Thymus (tissue), 11 donors: ENCODE data around the gene MGLL. TPM values are rescaled to one million over a fixed set of nuclear protein-coding genes. Genes with fewer than 3 reads are reported as not detected.
A peak's percentile ranks its signal among the peaks of the same experiment; 100 is the strongest.

Experiments
- DNase-seq, 9 donors: peaks; one replicate each; pipeline ENCODE4 v3.0.0-alpha.2; 2013; ENCODE audit warnings: low spot score in 9 of 9, low read depth in 6 of 9, missing footprints in 1 of 9
- H3K27ac ChIP-seq, 2 donors: one replicate each; pipeline ENCODE4 v1.5.1; 2013; ENCODE audit warnings: control low read depth in 1 of 2, low read depth in 1 of 2, low read length in 1 of 2, mild to moderate bottlenecking in 1 of 2, moderate library complexity in 1 of 2
- H3K27me3 ChIP-seq, 2 donors: one replicate each; pipeline ENCODE4 v1.5.1; 2013; ENCODE audit warnings: low read length in 1 of 2; ENCODE audit not compliant: control insufficient read depth in 2 of 2, insufficient read depth in 1 of 2
- H3K36me3 ChIP-seq, 2 donors: one replicate each; pipeline ENCODE4 v1.5.1; 2013; ENCODE audit warnings: low read length in 1 of 2, mild to moderate bottlenecking in 1 of 2, moderate library complexity in 1 of 2; ENCODE audit not compliant: control insufficient read depth in 2 of 2, insufficient read depth in 2 of 2
- H3K4me1 ChIP-seq, 2 donors: one replicate each; pipeline ENCODE4 v1.5.1; 2013; ENCODE audit warnings: low read length in 2 of 2; ENCODE audit not compliant: control insufficient read depth in 2 of 2, insufficient read depth in 2 of 2
- H3K4me3 ChIP-seq, 2 donors: one replicate each; pipeline ENCODE4 v1.5.1; 2013; ENCODE audit warnings: low read length in 2 of 2, control low read depth in 1 of 2, mild to moderate bottlenecking in 1 of 2
- H3K9me3 ChIP-seq, 2 donors: one replicate each; pipeline ENCODE4 v1.5.1; 2013; ENCODE audit warnings: low read length in 1 of 2, mild to moderate bottlenecking in 1 of 2; ENCODE audit not compliant: control insufficient read depth in 2 of 2, insufficient read depth in 1 of 2
- WGBS: extraction: QIAGEN DNeasy Blood & Tissue Kit; methylation state at CpG from one replicate; pipeline ENCODE4 v1.1.7; 2013; 5-methylcytosine and 5-hydroxymethylcytosine counted together
- polyA plus RNA-seq: library from polyadenylated mRNA; stranded (reverse); fragments of 200-250 nt; gene quantifications from one replicate; pipeline ENCODE4 v1.2.3, GENCODE V29; 2013
- total RNA-seq: library from RNA; stranded (reverse); fragments of 120-200 nt; gene quantifications from one replicate; pipeline ENCODE4 v1.2.4, GENCODE V29; 2013
- donor health status: healthy.

MGLL gene
- total and polyA plus RNA-seq, 2 donors = 5.4 to 15.2 TPM

GRCh38 chr3:127671523-127672428 is 150.5 kb downstream of the MGLL start:
- Histone ChIP-seq H3K9me3 (no peaks in the 10 kb centered on the region), H3K4me3 (peak overlapping the region; percentile 74 to 90), H3K27ac (peak overlapping the region; percentile 92 to 96), H3K36me3 (peaks cover 9 to 21% of the 10 kb centered on the region in 2 donors), H3K27me3 (no peaks in the 10 kb centered on the region), H3K4me1 (peaks cover 10 to 26% of the 10 kb centered on the region in 2 donors)
- WGBS = 19% methylated on average over 44 of the region's 44 CpGs
- peak in 7 of 9 donors; percentile 47 to 85 (median 65) for DNase-seq

- 97% methylated on average over 20 of the region's 20 CpGs for WGBS
- Histone ChIP-seq H3K27ac (peak overlapping the region in 1 of 2 donors; percentile 92), H3K9me3 (no peaks in the 10 kb centered on the region), H3K27me3 (no peaks in the 10 kb centered on the region), H3K4me1 (peaks cover 10 to 26% of the 10 kb centered on the region in 2 donors), H3K4me3 (no peak overlapping the region), H3K36me3 (peaks cover 5 to 13% of the 10 kb centered on the region in 2 donors)
- DNase-seq = no peak
Observed at GRCh38 chr3:127670761-127671522, 151.4 kb downstream of the MGLL start.

- no peaks in the 10 kb centered on the region for H3K27me3 ChIP-seq
- H3K4me3 ChIP-seq = no peak overlapping the region
- 98% methylated on average over 7 of the region's 7 CpGs for WGBS
- no peak for DNase-seq
- peaks cover 10 to 26% of the 10 kb centered on the region in 2 donors for H3K4me1 ChIP-seq
- H3K27ac ChIP-seq = no peak overlapping the region
- H3K36me3 ChIP-seq = peaks cover 3 to 9% of the 10 kb centered on the region in 2 donors
- H3K9me3 ChIP-seq = no peaks in the 10 kb centered on the region
Observed at GRCh38 chr3:127670229-127670559, 152.1 kb downstream of the MGLL start.

- Histone ChIP-seq H3K4me3 (no peak overlapping the region), H3K36me3 (peaks cover 0 to 6% of the 10 kb centered on the region in 2 donors), H3K27me3 (no peaks in the 10 kb centered on the region), H3K27ac (no peak overlapping the region), H3K4me1 (peaks cover 10 to 26% of the 10 kb centered on the region in 2 donors), H3K9me3 (no peaks in the 10 kb centered on the region)
- WGBS = 97% methylated on average over 14 of the region's 14 CpGs
- DNase-seq = no peak
Observed at GRCh38 chr3:127669541-127670228, 152.6 kb downstream of the MGLL start.

- Histone ChIP-seq H3K4me1 (peaks cover 6 to 21% of the 10 kb centered on the region in 2 donors), H3K36me3 (no peaks in the 10 kb centered on the region), H3K9me3 (no peaks in the 10 kb centered on the region), H3K4me3 (no peak overlapping the region), H3K27me3 (no peaks in the 10 kb centered on the region), H3K27ac (no peak overlapping the region)
- WGBS = over 99% methylated on average over 7 of the region's 7 CpGs
- DNase-seq = no peak
Observed at GRCh38 chr3:127668906-127669305, 153.4 kb downstream of the MGLL start.

- no peaks in the 10 kb centered on the region for H3K36me3 ChIP-seq
- 98% methylated on average over 6 of the region's 6 CpGs for WGBS
- H3K27ac ChIP-seq = no peak overlapping the region
- no peak for DNase-seq
- H3K9me3 ChIP-seq = no peaks in the 10 kb centered on the region
- no peak overlapping the region for H3K4me3 ChIP-seq
- H3K27me3 ChIP-seq = no peaks in the 10 kb centered on the region
- H3K4me1 ChIP-seq = peaks cover 0 to 12% of the 10 kb centered on the region in 2 donors
Observed at GRCh38 chr3:127667119-127667681, 155.1 kb downstream of the MGLL start.

- WGBS = 95% methylated on average over 2 of the region's 2 CpGs
- Histone ChIP-seq H3K36me3 (no peaks in the 10 kb centered on the region), H3K4me1 (peaks cover 0 to 7% of the 10 kb centered on the region in 2 donors), H3K27me3 (no peaks in the 10 kb centered on the region), H3K27ac (no peak overlapping the region), H3K4me3 (no peak overlapping the region), H3K9me3 (no peaks in the 10 kb centered on the region)
- no peak for DNase-seq
Observed at GRCh38 chr3:127666676-127667075, 155.6 kb downstream of the MGLL start.

- peaks cover 0 to 3% of the 10 kb centered on the region in 2 donors for H3K36me3 ChIP-seq
- H3K4me1 ChIP-seq = no peaks in the 10 kb centered on the region
- H3K27me3 ChIP-seq = no peaks in the 10 kb centered on the region
- H3K4me3 ChIP-seq = no peak overlapping the region
- no peaks in the 10 kb centered on the region for H3K9me3 ChIP-seq
- 95% methylated on average over 3 of the region's 3 CpGs for WGBS
- DNase-seq = no peak
- H3K27ac ChIP-seq = no peak overlapping the region
Observed at GRCh38 chr3:127665586-127665985, 156.7 kb downstream of the MGLL start.
